ENCODE measurements around the gene SMARCC1.

Gene SMARCC1

GRCh38 chr3:47566667-47567066, 215.0 kb downstream of the SMARCC1 start:
- TF ChIP-seq GABPA (IDR thresholded peaks at IDR 0.05; ENCODE audit: low read depth) = no peak
- TF ChIP-seq POLR2AphosphoS5 (IDR thresholded peaks at IDR 0.05; ENCODE audit: low read depth) = no peak
- TF ChIP-seq SPI1 (IDR thresholded peaks at IDR 0.05; ENCODE audit: borderline replicate concordance, low read depth) = no peak
- no peak for TF ChIP-seq REST (IDR thresholded peaks at IDR 0.05; ENCODE audit: insufficient replicate concordance, low read depth)
- TF ChIP-seq CTCF (IDR thresholded peaks at IDR 0.05; ENCODE audit: insufficient read depth, low read length) = no peak

GRCh38 chr3:47565734-47566550, 215.8 kb downstream of the SMARCC1 start:
- Histone ChIP-seq H3K27ac (replicated peaks) (no peak overlapping the region), H3K27me3 (ENCODE audit: insufficient read depth, poor library complexity, severe bottlenecking) (no peaks in the 10 kb centered on the region), H3K4me3 (replicated peaks; ENCODE audit: insufficient read depth, low read length) (no peak overlapping the region)
- TF ChIP-seq CTCF (IDR thresholded peaks at IDR 0.05; ENCODE audit: insufficient read depth, low read length) (no peak), GABPA (IDR thresholded peaks at IDR 0.05; ENCODE audit: low read depth) (no peak), REST (IDR thresholded peaks at IDR 0.05; ENCODE audit: insufficient replicate concordance, low read depth) (no peak)
- no peak for DNase-seq (ENCODE audit: low read depth in 1 of 2, low spot score in 1 of 2)

More at GRCh38 chr3:47566667-47567066, 215.0 kb downstream of the SMARCC1 start:
- no peak overlapping the region for H3K4me3 ChIP-seq (replicated peaks; ENCODE audit: insufficient read depth, low read length)
- no peaks in the 10 kb centered on the region for H3K27me3 ChIP-seq (ENCODE audit: insufficient read depth, poor library complexity, severe bottlenecking)
- no peak overlapping the region for H3K27ac ChIP-seq (replicated peaks)
- no peak for DNase-seq (ENCODE audit: low read depth in 1 of 2, low spot score in 1 of 2)

GRCh38 chr3:47556351-47556750, 225.3 kb downstream of the SMARCC1 start:
- Histone ChIP-seq H3K27me3 (ENCODE audit: insufficient read depth, poor library complexity, severe bottlenecking) (no peaks in the 10 kb centered on the region), H3K4me3 (replicated peaks; ENCODE audit: insufficient read depth, low read length) (no peak overlapping the region), H3K27ac (replicated peaks) (no peak overlapping the region)
- DNase-seq (ENCODE audit: low read depth in 1 of 2, low spot score in 1 of 2) = no peak
- TF ChIP-seq GABPA (IDR thresholded peaks at IDR 0.05; ENCODE audit: low read depth) = no peak
- TF ChIP-seq POLR2AphosphoS5 (IDR thresholded peaks at IDR 0.05; ENCODE audit: low read depth) = no peak
- no peak for TF ChIP-seq SPI1 (IDR thresholded peaks at IDR 0.05; ENCODE audit: borderline replicate concordance, low read depth)
- no peak for TF ChIP-seq CTCF (IDR thresholded peaks at IDR 0.05; ENCODE audit: insufficient read depth, low read length)
- no peak for TF ChIP-seq REST (IDR thresholded peaks at IDR 0.05; ENCODE audit: insufficient replicate concordance, low read depth)

Data from HL-60 (cell line).